DOHH2 (cell line): Measurements from ENCODE around the gene PBRM1.

Experiments
- EZH2phosphoT487 ChIP-seq: fragments of 200-600 bp; sonication (generic); IDR thresholded peaks from 2 replicates; pipeline ENCODE4 v1.6.1; 2017; ENCODE audit warnings: borderline replicate concordance, mild to moderate bottlenecking, antibody characterized with exemption, low read length, moderate library complexity, mixed read lengths
- TF ChIP-seq, protein P1 (sequence below): fragments of 200-600 bp; sonication (generic); IDR thresholded peaks from one replicate; pipeline ENCODE4 v1.5.1; 2014; ENCODE audit warnings: antibody characterized with exemption, mild to moderate bottlenecking, low read depth, low read length; ENCODE audit not compliant: poor library complexity, severe bottlenecking

DNA sequence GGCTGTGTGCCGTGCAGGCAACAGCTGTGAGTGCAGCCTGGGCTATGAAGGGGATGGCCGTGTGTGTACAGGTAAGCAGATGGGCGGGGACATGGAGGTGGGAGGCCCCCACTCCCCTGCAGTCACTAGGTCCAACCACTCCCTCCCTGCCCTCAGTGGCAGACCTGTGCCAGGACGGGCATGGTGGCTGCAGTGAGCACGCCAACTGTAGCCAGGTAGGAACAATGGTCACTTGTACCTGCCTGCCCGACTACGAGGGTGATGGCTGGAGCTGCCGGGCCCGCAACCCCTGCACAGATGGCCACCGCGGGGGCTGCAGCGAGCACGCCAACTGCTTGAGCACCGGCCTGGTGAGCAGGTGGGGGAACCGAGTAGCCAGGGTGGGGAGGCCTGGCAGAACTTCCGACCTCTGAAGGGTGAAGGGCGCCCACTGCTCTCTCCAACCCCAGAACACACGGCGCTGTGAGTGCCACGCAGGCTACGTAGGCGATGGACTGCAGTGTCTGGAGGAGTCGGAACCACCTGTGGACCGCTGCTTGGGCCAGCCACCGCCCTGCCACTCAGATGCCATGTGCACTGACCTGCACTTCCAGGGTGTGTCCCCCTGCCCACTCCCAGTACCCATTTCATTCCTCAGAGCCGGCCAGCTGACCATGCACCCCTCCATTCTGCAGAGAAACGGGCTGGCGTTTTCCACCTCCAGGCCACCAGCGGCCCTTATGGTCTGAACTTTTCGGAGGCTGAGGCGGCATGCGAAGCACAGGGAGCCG lies 163.6 kb downstream of the PBRM1 start:
- TF ChIP-seq, protein P1, sequence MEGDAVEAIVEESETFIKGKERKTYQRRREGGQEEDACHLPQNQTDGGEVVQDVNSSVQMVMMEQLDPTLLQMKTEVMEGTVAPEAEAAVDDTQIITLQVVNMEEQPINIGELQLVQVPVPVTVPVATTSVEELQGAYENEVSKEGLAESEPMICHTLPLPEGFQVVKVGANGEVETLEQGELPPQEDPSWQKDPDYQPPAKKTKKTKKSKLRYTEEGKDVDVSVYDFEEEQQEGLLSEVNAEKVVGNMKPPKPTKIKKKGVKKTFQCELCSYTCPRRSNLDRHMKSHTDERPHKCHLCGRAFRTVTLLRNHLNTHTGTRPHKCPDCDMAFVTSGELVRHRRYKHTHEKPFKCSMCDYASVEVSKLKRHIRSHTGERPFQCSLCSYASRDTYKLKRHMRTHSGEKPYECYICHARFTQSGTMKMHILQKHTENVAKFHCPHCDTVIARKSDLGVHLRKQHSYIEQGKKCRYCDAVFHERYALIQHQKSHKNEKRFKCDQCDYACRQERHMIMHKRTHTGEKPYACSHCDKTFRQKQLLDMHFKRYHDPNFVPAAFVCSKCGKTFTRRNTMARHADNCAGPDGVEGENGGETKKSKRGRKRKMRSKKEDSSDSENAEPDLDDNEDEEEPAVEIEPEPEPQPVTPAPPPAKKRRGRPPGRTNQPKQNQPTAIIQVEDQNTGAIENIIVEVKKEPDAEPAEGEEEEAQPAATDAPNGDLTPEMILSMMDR, result no peak
- TF ChIP-seq EZH2phosphoT487, result no peak
